Measurements from ENCODE around the gene CXorf51B.
"Not testable (repeated sequence)": the region's sequence is repeated elsewhere in the genome, so short reads cannot be mapped to it uniquely, and the experiment has no call there.

The CXorf51B gene

GRCh38 chrX:146809471-146809870 lies at the start of gene CXorf51B:
Gene CXorf51B (plus strand): TSS chrX:146809771. CDS start chrX:146809792, 21 bp downstream.
- DNase-seq: not testable (repeated sequence)

DNA sequence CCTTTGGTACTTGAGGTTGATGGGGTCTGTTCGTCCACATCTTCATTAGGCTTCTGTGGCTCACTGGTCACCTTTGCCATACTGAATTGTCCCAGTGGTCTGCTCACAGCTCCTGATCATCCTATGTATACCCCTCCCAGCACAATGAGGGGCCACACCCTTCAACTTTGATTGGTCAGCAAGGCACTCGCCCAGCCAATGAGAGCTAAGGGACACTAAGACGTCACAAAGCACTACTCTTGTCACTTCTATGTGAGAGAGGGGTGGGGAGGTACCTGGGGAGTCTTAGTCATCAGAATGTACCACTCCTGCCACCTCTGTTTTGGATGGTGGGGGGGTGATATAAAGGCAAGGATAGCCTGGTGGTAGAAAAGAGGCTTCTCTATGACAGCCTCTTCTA lies 5.1 kb downstream of the CXorf51B start, which contains the start of gene CXorf51A:
CXorf51A (minus strand) TSS at position 101 of the 400 bp plus-strand sequence; CDS start at position 80, 21 bp downstream.
- DNase-seq: not testable (repeated sequence)

DNA sequence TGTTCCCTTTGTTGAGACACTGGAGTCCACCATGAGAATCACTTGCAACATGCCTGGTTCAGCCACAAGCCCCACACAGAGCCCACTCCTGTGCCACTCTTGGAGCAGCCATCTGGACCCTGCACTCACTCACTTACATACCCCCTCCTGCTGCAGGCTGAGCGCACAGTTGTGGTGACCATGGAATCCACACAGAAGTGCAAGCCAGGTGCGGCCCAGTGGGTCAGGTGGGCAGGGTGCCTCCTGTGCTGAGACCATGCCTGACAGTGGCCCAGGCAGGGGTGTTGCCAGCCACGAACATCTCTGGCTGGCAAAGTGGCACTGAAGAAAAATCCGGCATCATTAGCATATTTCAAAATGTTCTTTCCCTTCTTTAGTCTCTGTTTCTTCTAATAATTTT lies 22.4 kb downstream of the CXorf51B start:
- DNase-seq: no peak

DNA sequence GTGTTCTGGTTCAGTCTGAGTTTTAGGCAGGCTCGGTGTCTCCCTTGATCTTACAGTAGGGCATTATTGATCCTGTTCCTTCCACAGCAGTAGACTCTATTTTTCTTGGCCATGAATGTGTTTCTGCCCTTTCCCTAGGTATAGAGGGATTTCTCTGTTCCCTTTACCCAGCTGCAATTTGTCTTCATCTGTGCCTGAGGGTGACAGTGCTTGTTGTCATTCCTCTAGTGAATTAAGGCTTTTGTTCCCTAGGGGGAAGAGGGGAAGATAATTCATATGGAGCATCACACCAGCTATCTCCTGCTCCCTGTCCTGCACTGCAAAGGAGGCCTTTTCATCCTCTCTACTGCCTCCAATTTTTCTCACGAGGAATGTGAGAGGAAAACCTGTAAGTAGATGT lies 44.7 kb downstream of the CXorf51B start:
- no peak for DNase-seq

Measured in hematopoietic multipotent progenitor cell treated with erythropoietin and hydrocortisone succinate and interleukin-3 and kit ligand, for 8 days (in vitro differentiated cells).